GM12878 (cell line): ENCODE data around the gene FAM222B. TPM values are rescaled to one million over a fixed set of nuclear protein-coding genes. Genes with fewer than 3 reads are reported as not detected.
A peak's percentile ranks its signal among the peaks of the same experiment; 100 is the strongest.

Experiments used
- ATAC-seq: fragments of 200-7000 bp; cut with Tn5 transposase; 3 replicates; pipeline ENCODE4 v1.9.1; 2020; ENCODE audit warnings: mild to moderate bottlenecking, moderate library complexity
- BruUV-seq: library from RNA; stranded (reverse); fragments of 400-500 nt; replicated peaks from 2 replicates; lab custom pipeline; 2021; lab: Mats Ljungman, UMichigan
- CTCF ChIA-PET: fragments of 300-600 bp; sonication (Branson Sonifier 250); formaldehyde crosslinking; extraction: SDS; loops from one replicate; lab custom pipeline; 2021; ENCODE audit warnings: inconsistent platforms; lab: Yijun Ruan, JAX
- POLR2A ChIA-PET: fragments of 350-600 bp; formaldehyde crosslinking; extraction: SDS; loops from one replicate; lab custom pipeline; 2021; ENCODE audit warnings: inconsistent platforms; lab: Charles Lee
- RAD21 ChIA-PET: fragments of 300-600 bp; sonication (Branson Sonifier 250); formaldehyde crosslinking; loops from one replicate; lab custom pipeline; 2023; ENCODE audit warnings: antibody characterized with exemption; ENCODE audit not compliant: unreplicated experiment; lab: Charles Lee
- SMC1A ChIA-PET: fragments of 300-600 bp; sonication (Branson Sonifier 250); formaldehyde crosslinking; loops from one replicate; lab custom pipeline; 2023; ENCODE audit not compliant: unreplicated experiment, uncharacterized antibody; lab: Charles Lee
- DNase-seq: peaks from one replicate; pipeline ENCODE4 v3.0.0-alpha.2; 2011; ENCODE audit warnings: low read depth, low spot score
- FAIRE-seq: peaks from 3 replicates; lab custom pipeline; 2011; peaks lifted over from hg19 to GRCh38; lab: Jason Lieb, UNC
- H2AFZ ChIP-seq: 2 replicates; pipeline ENCODE4 v1.6.0; 2011; ENCODE audit warnings: low read depth, low read length, control low read depth; ENCODE audit not compliant: control insufficient read depth
- H3K27ac ChIP-seq: 2 replicates; pipeline ENCODE4 v1.5.1; 2011; ENCODE audit warnings: control low read depth; ENCODE audit not compliant: control insufficient read depth, insufficient read depth
- H3K27me3 ChIP-seq, 2 experiments: replicated peaks in 1 of 2; 2 replicates each; pipeline versions ENCODE4 v1.6.0 to v1.6.1; 2011; ENCODE audit warnings: low read length in 1 of 2; ENCODE audit not compliant: control insufficient read depth in 2 of 2, insufficient read depth in 2 of 2
- H3K36me3 ChIP-seq, 2 experiments: 2 replicates each; pipeline ENCODE4 v1.5.1; 2011; ENCODE audit warnings: low read length in 1 of 2; ENCODE audit not compliant: control insufficient read depth in 2 of 2, insufficient read depth in 2 of 2
- H3K4me1 ChIP-seq: 2 replicates; pipeline ENCODE4 v1.6.1; 2011; ENCODE audit warnings: mild to moderate bottlenecking, low read length, moderate library complexity, mixed read lengths; ENCODE audit not compliant: control insufficient read depth, insufficient read depth
- H3K4me2 ChIP-seq: 2 replicates; pipeline ENCODE4 v1.6.0; 2011; ENCODE audit warnings: control low read depth; ENCODE audit not compliant: control insufficient read depth, insufficient read depth
- H3K4me3 ChIP-seq: fragments of 200-600 bp; sonication (generic); 2 replicates; pipeline ENCODE4 v1.5.1; 2016
- H3K79me2 ChIP-seq: 2 replicates; pipeline ENCODE4 v1.6.0; 2011; ENCODE audit warnings: low read length; ENCODE audit not compliant: control insufficient read depth, insufficient read depth
- H3K9ac ChIP-seq: 2 replicates; pipeline ENCODE4 v1.8.0; 2011; ENCODE audit warnings: low read length, control low read depth, mixed read lengths; ENCODE audit not compliant: control insufficient read depth, insufficient read depth
- H3K9me3 ChIP-seq: replicated peaks from 3 replicates; pipeline ENCODE4 v1.5.1; 2011; ENCODE audit warnings: mild to moderate bottlenecking, low read length; ENCODE audit not compliant: control insufficient read depth, insufficient read depth
- H4K20me1 ChIP-seq: 2 replicates; pipeline ENCODE4 v1.6.0; 2011; ENCODE audit not compliant: control insufficient read depth, insufficient read depth
- PML ChIP-seq: IDR thresholded peaks from 2 replicates; pipeline ENCODE4 v1.6.1; 2012; ENCODE audit warnings: low read length, inconsistent platforms
- POLR2A ChIP-seq: IDR thresholded peaks from 2 replicates; pipeline ENCODE4 v1.6.1; 2011; ENCODE audit warnings: low read depth, mild to moderate bottlenecking, low read length
- SMAD1 ChIP-seq: fragments of 450-650 bp; IDR thresholded peaks from 2 replicates; pipeline ENCODE4 v1.6.1; 2018; ENCODE audit warnings: mild to moderate bottlenecking, low read depth; ENCODE audit not compliant: partially characterized antibody
- YY1 ChIP-seq: IDR thresholded peaks from 2 replicates; pipeline ENCODE4 v1.6.1; 2011; ENCODE audit warnings: low read depth, mild to moderate bottlenecking, low read length
- WGBS: methylation state at CpG from one replicate; pipeline ENCODE4 v1.1.6; 2016; ENCODE audit warnings: low lambda C conversion rate; ENCODE audit not compliant: insufficient replicate concordance, insufficient coverage; ENCODE audit errors: missing lambda C conversion rate; 5-methylcytosine and 5-hydroxymethylcytosine counted together
- in situ Hi-C: fragments of 300-500 bp; cut with MboI; formaldehyde crosslinking; loops from 9 replicates; pipeline ENCODE4 v1.14.3; 2018; ENCODE audit warnings: mixed read lengths
- intact Hi-C: fragments of 100-400 bp; cut with micrococcal nuclease; formaldehyde crosslinking; loops from one replicate; pipeline ENCODE4 v1.14.2; 2022; ENCODE audit not compliant: unreplicated experiment
- polyA plus RNA-seq, 11 experiments: library from polyadenylated mRNA; depleted of rRNA in 4 of 11; unstranded in 6 of 11; stranded (reverse) in 5 of 11; fragments of >200 nt; fragmentation: Nextera tagmentation in 4 of 11; fragmentation: Illumina TruSeq in 1 of 11; extraction: Ambion mirVana in 4 of 11; extraction: Trizol in 1 of 11; gene quantifications; 1 replicate in 1 of 11; 2 replicates in 10 of 11; pipeline versions ENCODE4 v1.2.1 to v1.2.3, GENCODE V29; 2011 to 2016; ENCODE audit warnings: inconsistent platforms in 2 of 11, missing spikeins in 2 of 11, low read depth in 1 of 11
- total RNA-seq, 4 experiments: library from RNA; depleted of rRNA in 3 of 4; stranded (reverse); fragments of >200 nt in 3 of 4; fragmentation: Illumina TruSeq in 1 of 4; extraction: Trizol in 1 of 4; gene quantifications; 2 replicates each; pipeline versions ENCODE4 v1.2.1 to v1.2.3, GENCODE V29; 2013 to 2021
- TF ChIP-seq, protein P1 (sequence below), 3 experiments: IDR thresholded peaks in 2 of 3; conservative IDR thresholded peaks in 1 of 3; 2 replicates each; pipeline ENCODE4 v1.5.1; 2011; ENCODE audit warnings: low read depth in 3 of 3, low read length in 3 of 3, mild to moderate bottlenecking in 3 of 3, control low read depth in 2 of 3, moderate library complexity in 2 of 3, inconsistent platforms in 1 of 3, mixed read lengths in 1 of 3; ENCODE audit not compliant: control insufficient read depth in 2 of 3, insufficient read depth in 1 of 3; ENCODE audit errors: extremely low read depth in 1 of 3

The FAM222B gene
- total and polyA plus RNA-seq, 10 of the 15 experiments (the other 5 are each of a cell fraction or from before 2014, with no cell fraction given) = 2.8 to 18.3 (median 6.4) TPM

GRCh38 chr17:28717578-28718332, 124.8 kb downstream of the FAM222B start, which contains the start of gene RAB34:
Gene RAB34, minus strand, starts transcription at chr17:28717868. Its CDS starts 602 bp downstream, at chr17:28717266.
- TF ChIP-seq, protein P1, sequence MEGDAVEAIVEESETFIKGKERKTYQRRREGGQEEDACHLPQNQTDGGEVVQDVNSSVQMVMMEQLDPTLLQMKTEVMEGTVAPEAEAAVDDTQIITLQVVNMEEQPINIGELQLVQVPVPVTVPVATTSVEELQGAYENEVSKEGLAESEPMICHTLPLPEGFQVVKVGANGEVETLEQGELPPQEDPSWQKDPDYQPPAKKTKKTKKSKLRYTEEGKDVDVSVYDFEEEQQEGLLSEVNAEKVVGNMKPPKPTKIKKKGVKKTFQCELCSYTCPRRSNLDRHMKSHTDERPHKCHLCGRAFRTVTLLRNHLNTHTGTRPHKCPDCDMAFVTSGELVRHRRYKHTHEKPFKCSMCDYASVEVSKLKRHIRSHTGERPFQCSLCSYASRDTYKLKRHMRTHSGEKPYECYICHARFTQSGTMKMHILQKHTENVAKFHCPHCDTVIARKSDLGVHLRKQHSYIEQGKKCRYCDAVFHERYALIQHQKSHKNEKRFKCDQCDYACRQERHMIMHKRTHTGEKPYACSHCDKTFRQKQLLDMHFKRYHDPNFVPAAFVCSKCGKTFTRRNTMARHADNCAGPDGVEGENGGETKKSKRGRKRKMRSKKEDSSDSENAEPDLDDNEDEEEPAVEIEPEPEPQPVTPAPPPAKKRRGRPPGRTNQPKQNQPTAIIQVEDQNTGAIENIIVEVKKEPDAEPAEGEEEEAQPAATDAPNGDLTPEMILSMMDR (IDR thresholded peaks at IDR 0.05 in 2 of 3, conservative IDR thresholded peaks at IDR 0.05 in 1 of 3; ENCODE audit: control insufficient read depth in 2 of 3, extremely low read depth in 1 of 3, insufficient read depth in 1 of 3, low read depth in 3 of 3, low read length in 3 of 3) = peak in 2 of 3 experiments; percentile 15 to 32; a peak in 2 of 6 replicates
- 0 out of 2 replicates have a peak, but pooled peaks have one; percentile 10 for TF ChIP-seq YY1
- TF ChIP-seq POLR2A = peak; percentile 11; the same call in 1 of the 2 replicates
- no peak for TF ChIP-seq SMAD1
- TF ChIP-seq PML = no peak
- Histone ChIP-seq H3K4me1 (peaks cover 11% of the 10 kb centered on the region), H3K4me2 (peak within 1 kb of the TSS; percentile 83), H3K9ac (peak within 1 kb of the TSS; percentile 64), H3K9me3 (no peaks in the 10 kb centered on the region), H3K79me2 (peaks cover 34% of the 10 kb centered on the region), H4K20me1 (no peaks in the 10 kb centered on the region), H3K36me3 (peaks cover 6% of the 10 kb centered on the region in 2 experiments; a peak in 3 of 4 replicates), H3K27ac (peak within 1 kb of the TSS; percentile 39), H3K4me3 (peak within 1 kb of the TSS; percentile 55), H2AFZ (peak within 1 kb of the TSS; percentile 62), H3K27me3 (no peaks in the 10 kb centered on the region)
- CTCF ChIA-PET = no interaction called here
- no TSS peak for BruUV-seq
- SMC1A ChIA-PET = no interaction called here
- RAD21 ChIA-PET = no interaction called here
- ATAC-seq (peak; percentile 31), DNase-seq (no peak), FAIRE-seq (no peak)
- in situ Hi-C loops (no loop called here), intact Hi-C loops (loop anchor here (5.0 to 10.0 kb wide), 2 partner anchors 55 to 163 kb away; partner anchors contain the start of genes SDF2, SUPT6H and UNC119)
- POLR2A ChIA-PET = no interaction called here
- 11% methylated on average over 40 of the region's 60 CpGs for WGBS
